Islet of Langerhans (tissue), 1 donor: Measurements from ENCODE around the gene WDR72.
"Not testable (repeated sequence)": the region's sequence is repeated elsewhere in the genome, so short reads cannot be mapped to it uniquely, and the experiment has no call there.

Source experiments
- FAIRE-seq: peaks from one replicate; lab custom pipeline; 2011; peaks lifted over from hg19 to GRCh38; lab: Jason Lieb, UNC

Gene WDR72

GRCh38 chr15:53759411-53759931 lies at the start of gene WDR72:
Gene WDR72 (minus strand): TSS chr15:53759663. CDS start chr15:53733149, 26,514 bp downstream.
- FAIRE-seq, result no peak

GRCh38 chr15:53808058-53808706 lies 48.7 kb upstream of the WDR72 start:
- FAIRE-seq, result peak; percentile 82

GRCh38 chr15:53807501-53807900 lies 48.0 kb upstream of the WDR72 start:
- FAIRE-seq, result no peak

- no peak for FAIRE-seq
These were observed 43.2 kb upstream of the WDR72 start for GRCh38 chr15:53802672-53803071.

GRCh38 chr15:53791581-53791980 lies 32.1 kb upstream of the WDR72 start:
- no peak for FAIRE-seq

- FAIRE-seq, result no peak
These were observed 30.4 kb upstream of the WDR72 start for GRCh38 chr15:53789654-53790375.

GRCh38 chr15:53786401-53786800 lies 26.9 kb upstream of the WDR72 start:
- FAIRE-seq, result no peak

GRCh38 chr15:53785241-53785640 lies 25.8 kb upstream of the WDR72 start:
- not testable (repeated sequence) for FAIRE-seq

- no peak for FAIRE-seq
These were observed 3.5 kb upstream of the WDR72 start for GRCh38 chr15:53762916-53763315.

GRCh38 chr15:53758412-53758811 lies 1.1 kb downstream of the WDR72 start:
- FAIRE-seq, result no peak

GRCh38 chr15:53757906-53758305 lies 1.6 kb downstream of the WDR72 start:
- no peak for FAIRE-seq

GRCh38 chr15:53753813-53754212 lies 5.7 kb downstream of the WDR72 start:
- FAIRE-seq, result no peak

- no peak for FAIRE-seq
These were observed 7.1 kb downstream of the WDR72 start for GRCh38 chr15:53752406-53752805.

GRCh38 chr15:53747501-53748068 lies 11.9 kb downstream of the WDR72 start:
- FAIRE-seq, result no peak

GRCh38 chr15:53746101-53746500 lies 13.4 kb downstream of the WDR72 start:
- no peak for FAIRE-seq

GRCh38 chr15:53739651-53740050 lies 19.8 kb downstream of the WDR72 start:
- FAIRE-seq, result no peak

- FAIRE-seq, result no peak
These were observed 20.3 kb downstream of the WDR72 start for GRCh38 chr15:53739187-53739586.

- no peak for FAIRE-seq
These were observed 38.0 kb downstream of the WDR72 start for GRCh38 chr15:53721334-53722087.

- FAIRE-seq, result peak; percentile 89
These were observed 42.3 kb downstream of the WDR72 start for GRCh38 chr15:53716909-53717876.

- no peak for FAIRE-seq
These were observed 46.2 kb downstream of the WDR72 start for GRCh38 chr15:53713218-53713617.

GRCh38 chr15:53710906-53711305 lies 48.6 kb downstream of the WDR72 start:
- no peak for FAIRE-seq
